ENCODE results near the gene ZKSCAN3.
"Not testable (repeated sequence)": the region's sequence is repeated elsewhere in the genome, so short reads cannot be mapped to it uniquely, and the experiment has no call there.

Gene ZKSCAN3

DNA sequence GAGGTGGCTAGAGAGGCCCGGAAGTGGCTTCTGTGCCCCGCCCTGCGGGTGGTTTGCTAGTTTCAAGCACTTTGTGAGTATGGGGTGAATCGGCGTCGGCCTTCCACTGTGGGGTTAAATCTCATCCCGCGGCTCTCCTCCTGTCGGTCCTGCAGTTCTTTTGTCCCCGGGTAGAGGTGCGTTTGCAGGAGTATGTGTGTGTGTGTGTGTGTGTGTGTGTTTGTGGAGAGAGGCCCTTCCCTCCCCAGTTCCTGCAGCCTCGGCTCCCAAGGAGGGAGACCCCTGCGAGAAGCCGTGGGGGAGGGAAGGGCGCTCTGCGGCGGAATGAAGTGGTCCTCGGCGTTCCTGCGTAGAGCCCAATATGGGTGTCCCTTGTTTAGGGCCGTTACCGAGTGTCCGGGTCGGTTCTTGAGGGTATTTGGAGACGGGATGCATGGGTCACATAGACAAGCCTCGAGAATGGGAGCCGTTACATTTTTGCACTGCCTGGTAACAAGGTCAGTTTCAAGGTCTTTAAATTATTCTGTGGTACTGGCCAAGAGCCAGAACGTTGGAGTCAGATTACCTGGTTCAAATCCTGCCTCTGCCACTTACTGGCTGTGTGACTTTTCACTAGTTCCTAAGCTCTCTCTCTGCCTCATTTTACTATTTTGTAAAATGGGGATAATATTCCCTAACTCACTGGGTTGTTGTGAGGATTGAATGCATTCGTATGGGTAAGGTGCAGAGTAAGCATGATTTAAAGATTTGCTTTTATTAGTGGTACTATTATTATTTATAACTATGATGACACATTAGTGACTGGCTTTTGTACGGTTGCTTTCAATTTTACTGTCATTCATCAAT is at the start of gene ZKSCAN3:
ZKSCAN3 (plus strand) TSS at position 56 of the 846 bp plus-strand sequence. CDS start 9,640 bp downstream, outside the sequence.
- DNase-seq (ENCODE audit: low read depth): peak; percentile 75

DNA sequence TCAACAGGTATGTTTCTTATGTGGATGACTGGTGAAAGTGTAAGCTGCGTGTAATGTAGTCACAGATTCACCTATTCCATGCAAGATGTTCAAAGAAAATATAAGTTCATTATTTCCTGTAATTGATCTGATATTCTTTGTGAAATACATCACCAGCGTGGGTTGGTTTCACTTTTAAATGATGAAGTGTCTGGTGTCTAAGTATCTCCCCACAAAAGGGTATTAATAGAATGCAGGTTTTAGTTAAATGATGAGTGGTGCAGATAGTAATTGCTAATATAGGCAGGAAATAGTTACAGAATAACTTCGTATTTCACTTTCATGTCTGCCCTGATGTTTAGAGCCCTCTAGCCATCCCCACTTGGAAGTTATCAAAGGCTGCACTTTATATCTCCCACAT is 46.2 kb upstream of the ZKSCAN3 start:
- no peak for DNase-seq (ENCODE audit: low read depth)

DNA sequence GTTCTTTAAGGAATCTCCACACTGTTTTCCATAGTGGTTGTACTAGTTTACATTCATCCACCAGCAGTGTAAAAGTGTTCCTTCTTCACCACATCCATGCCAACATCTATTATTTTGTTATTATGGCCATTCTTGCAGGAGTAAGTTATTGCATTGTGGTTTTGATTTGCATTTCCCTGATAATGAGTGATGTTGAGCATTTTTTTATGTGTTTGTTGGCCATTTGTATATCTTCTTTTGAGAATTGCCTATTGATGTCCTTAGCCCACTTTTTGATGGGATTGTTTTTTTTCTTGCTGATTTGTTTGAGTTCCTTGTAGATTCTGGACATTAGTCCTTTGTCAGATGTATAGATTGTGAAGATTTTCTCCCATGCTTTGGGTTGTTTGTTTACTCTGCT is 43.4 kb upstream of the ZKSCAN3 start:
- DNase-seq (ENCODE audit: low read depth): not testable (repeated sequence)

DNA sequence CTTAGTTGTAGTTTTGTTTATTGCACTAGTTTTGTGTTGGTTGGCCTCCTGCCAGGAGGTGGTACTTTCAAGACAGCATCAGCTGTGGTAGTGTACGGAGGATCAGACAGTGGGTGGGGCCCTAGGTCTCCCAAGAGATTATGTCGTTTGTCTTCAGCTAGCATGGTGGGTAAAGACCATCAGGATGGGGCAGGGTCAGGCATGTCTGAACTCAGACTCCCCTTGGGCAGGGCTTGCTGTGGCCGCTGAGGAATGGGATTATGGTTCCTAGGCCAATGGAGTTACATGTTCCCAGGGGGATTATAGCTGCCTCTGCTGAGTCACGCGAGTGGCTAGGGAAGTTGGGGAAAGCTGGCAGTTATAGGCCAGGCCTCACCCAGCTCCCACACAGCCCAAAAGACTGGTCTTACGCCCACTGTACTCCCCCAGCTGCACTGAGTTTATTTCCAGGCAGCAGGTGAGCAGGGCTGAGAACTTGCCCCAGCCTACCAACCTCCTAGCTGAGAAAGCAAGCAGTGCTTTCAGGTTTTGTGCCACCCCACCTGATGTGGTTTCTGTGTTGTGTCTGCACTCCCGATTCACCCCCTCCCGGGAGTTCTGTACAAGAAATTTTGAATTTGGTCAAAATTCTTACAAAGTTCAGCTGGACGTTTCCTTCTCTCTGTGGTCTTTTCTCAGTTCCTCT is 38.5 kb upstream of the ZKSCAN3 start:
- no peak for DNase-seq (ENCODE audit: low read depth)

DNA sequence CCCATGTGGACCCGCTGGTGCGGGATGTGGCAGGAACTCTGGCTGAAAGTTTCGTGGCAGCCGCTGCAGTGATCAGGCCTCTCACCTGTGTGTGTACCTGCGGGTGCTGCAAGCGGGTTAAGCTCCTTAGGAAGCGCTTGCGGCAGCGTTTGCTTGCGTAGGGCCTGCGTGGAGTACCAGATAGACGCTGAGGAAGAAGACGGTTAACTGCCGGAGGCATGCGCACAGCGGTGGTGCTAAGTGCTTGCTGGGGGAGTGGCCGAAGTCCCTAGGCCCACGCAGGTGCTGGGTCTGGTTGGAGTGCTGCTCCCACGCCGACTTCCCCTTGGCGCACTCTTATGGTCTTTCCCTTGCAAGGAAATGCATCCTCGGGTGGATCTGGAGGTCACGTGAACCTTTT is 36.8 kb upstream of the ZKSCAN3 start:
- DNase-seq (ENCODE audit: low read depth): no peak

DNA sequence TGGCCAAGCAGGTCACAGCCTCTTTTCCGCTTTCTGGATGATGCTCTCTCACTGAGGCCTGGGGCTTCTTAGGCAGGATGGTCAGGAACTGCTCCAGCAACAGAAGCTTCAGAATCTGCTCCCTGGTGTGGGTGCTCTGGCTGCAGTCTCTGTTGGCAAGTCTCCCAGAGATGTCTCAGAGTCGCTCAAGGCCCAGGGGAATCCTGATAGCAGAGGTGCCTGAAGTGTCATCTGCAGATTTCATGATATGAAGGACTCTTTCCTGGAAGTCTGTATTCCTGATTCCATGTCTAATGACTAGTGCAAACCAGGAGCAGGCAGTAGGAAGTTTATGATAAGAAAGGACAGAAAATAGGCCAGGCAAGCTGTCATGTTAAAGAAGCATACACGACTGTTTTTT is 34.1 kb upstream of the ZKSCAN3 start:
- DNase-seq (ENCODE audit: low read depth): no peak

DNA sequence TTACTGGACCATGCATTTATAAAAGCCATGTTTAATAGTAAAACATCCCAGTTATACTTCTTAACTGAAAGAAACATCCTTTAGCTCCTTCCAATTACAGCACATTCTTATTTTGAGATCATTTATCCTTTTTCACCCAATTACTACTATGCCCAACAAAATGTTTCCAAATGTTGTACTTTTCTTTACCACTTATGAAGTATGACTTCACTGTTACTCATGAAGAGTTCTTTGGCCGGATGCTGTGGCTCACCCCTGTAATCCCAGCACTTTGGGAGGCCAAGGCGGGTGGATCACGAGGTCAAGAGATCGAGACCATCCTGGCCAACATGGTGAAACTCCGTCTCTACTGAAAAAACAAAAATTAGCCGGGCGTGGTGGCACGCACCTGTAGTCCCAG is 31.9 kb upstream of the ZKSCAN3 start:
- DNase-seq (ENCODE audit: low read depth): not testable (repeated sequence)

DNA sequence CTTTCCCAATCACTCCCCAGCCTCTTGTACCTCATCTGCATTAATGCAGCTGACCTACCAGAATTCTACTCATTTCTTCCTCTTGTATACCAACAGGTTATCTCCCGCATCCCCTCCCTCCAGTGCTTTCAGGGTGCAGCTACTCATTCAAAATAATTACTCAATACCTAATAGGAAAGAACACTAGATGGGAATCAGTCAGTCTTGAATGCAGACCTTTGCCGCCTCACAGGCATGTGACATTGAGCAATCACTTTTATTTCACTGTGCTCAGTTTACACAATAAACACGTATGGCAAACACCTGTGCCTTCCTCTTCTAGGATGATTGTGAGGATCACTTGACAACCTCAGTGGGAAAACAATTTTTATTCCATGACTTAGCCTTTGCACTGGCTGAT is 27.1 kb upstream of the ZKSCAN3 start:
- DNase-seq (ENCODE audit: low read depth): no peak

DNA sequence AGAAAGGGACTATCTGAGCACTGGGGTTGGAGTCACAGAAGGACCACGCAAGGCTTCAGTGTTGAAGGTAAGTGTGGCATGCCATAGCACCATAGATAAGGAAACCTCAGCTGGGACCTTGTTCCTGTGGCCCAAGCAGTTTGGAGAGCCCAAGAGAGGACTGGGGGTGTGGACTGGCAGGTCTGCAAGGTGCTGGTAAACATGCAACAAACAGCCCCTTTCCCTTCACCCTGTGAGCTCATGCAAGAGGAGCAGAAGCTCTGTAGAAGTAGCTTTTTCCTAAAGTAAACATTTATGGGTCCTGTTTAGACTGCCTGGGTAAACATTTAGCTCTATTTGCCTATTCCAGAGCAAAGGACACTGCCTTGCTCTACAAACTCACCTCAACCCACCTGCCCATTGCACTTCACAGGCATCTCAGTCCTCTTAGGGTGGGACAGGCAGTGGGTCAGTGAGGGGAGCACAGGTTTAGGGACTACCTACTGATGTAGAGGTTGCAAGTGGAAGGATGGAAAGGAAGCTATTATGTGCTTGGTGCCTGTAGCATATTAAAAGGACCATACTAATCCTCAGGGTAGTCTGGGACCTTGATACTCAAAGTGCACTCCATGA is 25.8 kb upstream of the ZKSCAN3 start:
- DNase-seq (ENCODE audit: low read depth): no peak

DNA sequence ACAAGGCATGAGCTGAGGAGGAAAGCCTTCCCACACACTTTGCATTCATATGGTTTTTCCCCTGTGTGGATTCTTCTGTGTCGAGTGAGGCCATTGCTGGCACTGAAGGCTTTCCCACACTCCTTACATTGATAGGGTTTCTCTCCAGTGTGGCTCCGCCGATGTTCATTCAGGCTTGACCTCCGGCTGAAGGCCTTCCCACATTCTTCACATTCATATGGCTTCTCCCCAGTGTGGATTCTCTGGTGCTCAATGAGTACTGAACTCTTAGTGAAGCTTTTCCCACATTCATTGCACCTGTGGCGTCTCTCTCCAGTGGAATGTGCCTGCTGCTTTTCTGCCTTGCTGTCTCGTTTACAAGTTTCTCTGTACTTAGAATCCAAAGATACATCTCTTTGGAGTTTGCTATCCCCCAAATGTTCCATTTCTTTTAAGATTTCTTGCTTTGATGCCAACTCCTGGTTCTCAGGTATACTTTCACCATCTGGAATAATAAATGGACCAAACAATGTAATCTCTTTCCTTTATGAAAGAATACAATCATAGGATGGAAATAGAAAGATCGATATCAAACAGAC is 23.3 kb upstream of the ZKSCAN3 start:
- no peak for DNase-seq (ENCODE audit: low read depth)

DNA sequence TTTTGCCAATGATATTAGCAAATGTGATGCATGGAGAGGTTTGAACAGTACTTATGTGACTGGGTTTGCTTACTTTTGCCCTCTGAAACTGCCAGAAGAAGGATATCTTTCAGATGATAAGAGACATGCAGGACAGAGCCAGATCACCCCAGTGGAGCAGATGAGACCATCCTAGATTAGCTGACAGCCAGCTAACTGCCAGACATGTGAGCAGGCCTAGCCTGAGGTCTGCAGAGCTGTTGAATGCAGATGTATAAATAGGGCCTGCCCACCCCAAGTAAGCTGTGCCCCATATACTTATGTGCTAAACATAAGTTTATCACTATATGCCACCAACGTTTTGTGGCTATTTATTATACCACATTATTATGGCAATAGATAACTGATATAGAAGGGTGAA is 19.7 kb upstream of the ZKSCAN3 start:
- DNase-seq (ENCODE audit: low read depth): no peak

DNA sequence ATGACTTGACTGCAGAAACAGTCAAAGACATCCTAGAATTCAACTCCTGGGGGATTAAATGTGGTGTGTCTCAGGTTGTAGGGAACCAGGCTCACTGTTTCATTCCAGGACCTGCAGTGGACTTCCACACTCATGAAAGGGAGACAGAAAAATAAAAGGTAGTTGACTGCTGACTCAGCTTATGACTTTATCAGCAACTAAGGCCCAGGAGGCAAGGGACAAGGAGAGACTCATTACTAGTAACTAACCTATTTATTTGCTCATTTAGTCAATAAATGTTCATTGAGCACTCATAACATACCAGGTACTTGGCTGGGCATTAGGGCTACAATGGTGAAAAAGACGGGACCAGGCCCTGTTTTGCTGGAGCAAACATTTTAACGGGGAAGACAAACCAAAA is 16.7 kb upstream of the ZKSCAN3 start:
- no peak for DNase-seq (ENCODE audit: low read depth)

DNA sequence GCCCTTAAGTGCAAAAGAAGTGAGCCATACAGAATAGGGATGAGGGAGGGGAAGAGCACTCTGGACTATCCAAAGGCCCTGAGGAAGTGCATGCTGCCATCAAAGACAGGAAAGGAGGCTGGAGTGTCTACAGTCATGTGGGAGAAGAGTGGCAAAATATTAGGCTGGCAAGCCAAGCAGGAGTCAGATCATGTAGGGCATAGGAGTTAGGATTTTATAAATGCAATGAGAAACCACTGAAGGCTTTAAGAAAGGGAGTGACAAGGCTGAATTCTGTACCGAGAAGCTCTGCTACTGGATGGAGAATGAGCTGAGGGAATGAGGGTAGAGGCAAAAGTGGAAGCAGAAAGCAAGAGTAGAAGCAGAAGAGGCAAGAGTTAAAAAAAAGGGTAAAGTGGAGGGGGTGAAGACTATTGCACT is 16.1 kb upstream of the ZKSCAN3 start:
- no peak for DNase-seq (ENCODE audit: low read depth)

DNA sequence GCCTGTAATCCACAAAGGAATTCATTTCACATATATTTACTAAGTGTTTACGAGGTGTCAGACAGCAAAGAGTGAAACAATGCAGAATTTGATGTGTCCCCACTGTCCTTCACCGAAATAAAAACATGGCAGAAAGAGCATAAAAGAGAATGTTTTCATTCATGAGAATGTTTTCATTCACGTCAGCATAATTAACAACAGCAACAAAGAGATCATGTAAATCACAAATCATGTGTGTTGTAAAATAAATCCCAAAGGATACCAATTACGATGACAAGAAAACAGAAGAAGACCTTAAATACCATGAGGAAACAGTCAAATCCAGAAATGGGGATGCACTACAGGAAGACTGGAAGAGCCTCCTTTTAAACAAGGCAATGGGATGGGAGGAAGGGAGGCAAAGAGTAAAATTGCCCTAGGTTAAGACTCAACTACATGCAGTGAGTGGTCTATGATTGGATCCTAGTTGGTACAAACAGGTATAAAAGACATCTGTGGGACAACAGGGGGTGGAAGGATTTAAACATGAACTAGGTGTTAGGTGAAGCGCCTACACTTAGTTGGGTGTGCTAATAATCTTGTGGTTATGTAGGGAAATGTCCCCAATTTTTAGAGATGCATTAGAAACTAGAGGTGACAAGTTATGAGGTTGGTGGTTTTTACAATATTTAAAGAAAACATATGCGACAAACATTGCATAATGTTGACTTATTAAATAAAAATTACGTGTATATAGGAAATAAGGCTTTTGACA is 15.3 kb upstream of the ZKSCAN3 start:
- no peak for DNase-seq (ENCODE audit: low read depth)

DNA sequence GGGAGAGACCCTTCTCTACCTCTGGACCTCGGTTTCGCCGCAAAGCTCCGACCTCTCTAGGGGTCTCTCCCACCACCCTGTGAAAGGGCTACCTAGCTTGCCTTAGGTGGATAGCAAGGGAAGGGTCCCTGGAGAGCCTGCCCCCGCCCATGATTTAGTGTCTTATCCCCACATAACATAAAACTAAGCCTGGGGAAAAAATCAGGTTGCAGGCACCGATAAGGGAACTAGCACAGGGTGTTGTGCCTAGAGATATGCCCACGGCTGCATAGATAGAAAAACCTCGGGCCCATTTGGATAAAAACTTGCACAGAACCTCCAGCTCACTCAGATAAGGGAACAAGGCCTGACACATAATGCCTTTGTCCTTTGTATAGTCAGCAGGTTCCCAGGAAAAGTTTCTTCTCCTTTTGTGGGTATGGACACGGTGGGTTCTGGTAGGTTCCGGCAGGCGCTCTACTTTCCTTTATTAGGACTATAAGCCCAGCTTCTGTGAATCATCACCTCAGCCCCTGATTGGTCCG is 14.6 kb upstream of the ZKSCAN3 start:
- DNase-seq (ENCODE audit: low read depth): no peak

DNA sequence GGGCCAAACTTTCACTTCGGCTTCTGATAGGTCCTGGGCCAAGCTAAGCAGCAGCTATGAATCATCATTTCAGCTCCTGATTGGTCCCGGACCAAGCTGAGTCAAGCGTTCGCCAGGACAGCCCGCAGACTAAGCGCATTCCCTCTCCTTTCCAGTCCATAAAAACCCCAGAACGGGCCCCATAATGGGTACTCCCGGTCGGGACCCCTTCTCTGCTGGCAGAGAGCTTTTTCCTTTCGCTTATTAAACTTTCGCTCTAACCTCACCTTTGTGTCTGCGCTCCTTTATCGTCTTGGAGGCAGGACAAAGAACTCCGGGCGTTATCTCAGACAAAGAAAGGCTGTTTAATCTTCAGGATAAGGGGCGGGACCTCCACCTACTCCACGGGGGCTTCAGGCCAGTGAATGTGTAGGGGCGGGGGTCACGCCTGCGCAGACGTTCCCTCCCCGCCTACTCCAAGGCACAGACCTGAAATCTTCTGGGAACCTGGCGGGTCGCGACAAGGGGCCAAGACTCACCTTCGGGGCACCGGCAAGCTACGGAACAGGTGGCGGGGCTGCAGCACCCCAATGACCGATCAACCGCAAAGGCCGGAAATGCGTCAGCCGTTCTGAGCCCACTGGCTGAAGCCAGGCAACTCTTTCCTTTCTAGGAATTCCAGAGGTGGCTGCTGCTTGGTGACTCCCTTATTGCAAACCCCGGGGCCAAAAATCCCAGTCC is 14.0 kb upstream of the ZKSCAN3 start, which contains the start of gene ZSCAN31:
ZSCAN31 (minus strand) TSS at position 585 of the 720 bp plus-strand sequence. CDS start 6,465 bp downstream, outside the sequence.
- peak; percentile 77 for DNase-seq (ENCODE audit: low read depth)

DNA sequence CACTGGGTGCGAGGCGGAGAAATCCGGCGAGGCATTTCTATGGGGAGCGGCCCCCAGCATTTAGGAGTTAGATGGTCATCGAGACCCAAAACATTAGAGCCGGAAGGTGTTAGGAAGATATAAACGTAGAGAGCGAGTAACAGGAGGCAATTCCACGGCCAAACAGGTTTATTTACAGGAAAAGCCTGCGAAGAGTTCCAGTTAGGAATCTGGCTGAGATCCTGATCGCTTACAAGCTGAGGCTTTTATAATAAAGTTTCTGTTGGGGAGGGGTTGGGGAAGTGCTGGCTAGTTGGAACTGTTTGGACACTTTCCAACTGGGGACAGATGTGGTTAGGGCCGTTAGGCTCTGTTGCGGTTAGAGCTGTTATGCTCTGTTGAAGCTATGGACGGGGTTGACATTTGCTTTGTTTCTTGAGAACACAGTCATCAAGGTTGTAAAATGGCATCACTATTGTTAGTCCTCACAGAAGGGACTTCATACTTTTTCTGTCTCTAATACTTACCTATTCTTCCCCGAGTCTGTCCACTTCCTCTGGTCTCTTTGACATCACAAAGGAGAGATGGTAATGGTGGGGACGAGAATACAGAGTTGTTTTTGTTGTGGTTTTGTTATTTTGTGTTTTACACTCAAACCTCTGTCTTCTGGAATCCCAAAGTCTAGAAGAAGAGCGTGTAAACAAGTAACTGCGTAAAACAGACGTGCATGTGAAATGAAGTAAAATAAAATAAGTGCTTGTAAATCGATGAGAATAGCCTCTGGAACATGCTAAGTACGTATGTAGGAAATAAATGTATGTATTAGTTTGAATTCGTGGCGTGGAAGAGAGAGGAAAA is 13.2 kb upstream of the ZKSCAN3 start:
- no peak for DNase-seq (ENCODE audit: low read depth)

DNA sequence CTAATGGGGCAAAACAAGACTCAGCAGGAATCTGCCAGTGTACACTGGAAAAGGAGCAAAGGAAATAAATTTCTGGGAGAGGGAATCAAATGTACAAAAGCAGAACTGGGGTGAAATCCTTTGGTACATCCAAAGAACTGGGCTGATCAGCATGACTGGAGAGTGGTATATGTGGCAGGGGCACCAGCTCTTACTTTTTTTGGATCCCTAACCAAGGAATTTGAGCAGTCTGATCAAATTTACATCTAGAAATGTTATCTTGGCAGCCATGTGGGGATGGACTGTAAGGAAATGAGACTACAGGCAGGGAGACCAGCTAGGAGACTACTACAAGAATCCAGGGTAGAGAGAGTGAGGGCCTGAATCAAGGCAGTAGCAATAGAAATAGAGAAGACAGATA is 12.6 kb upstream of the ZKSCAN3 start:
- DNase-seq (ENCODE audit: low read depth): no peak

DNA sequence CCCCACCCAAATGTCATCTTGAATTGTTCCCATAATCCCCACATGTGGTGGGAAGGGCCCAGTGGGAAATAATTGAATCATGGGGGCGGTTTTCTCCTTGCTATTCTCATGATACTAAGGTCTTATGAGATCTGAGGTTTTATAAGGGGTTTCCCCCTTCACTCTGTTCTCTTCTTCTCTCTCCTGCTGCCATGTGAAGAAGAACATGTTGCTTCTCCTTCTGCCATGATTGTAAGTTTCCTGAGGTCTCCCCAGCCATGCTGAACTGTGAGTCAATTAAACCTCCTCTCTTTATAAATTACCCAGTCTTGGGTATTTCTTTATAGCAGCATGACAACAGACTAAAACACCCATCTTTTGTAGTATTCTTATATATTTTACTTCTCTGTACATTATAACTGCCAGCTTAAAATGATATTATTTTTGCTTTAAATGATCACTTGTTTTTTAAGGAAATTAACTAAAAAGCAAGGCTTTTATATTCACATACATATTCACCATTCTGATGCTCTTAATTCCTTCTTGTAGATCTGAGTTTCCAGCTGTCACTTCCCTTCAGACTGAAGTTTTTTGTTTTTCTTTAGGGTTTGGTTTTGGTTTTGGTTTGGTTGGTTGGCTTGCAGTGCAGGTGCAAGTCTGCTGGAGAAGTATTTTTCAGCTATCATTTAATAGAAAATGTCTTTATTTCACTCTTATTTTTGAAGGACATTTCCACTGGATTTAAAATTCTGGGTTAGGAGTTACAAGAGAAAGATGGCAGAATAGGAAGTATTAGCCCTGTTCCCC is 9.2 kb upstream of the ZKSCAN3 start:
- DNase-seq (ENCODE audit: low read depth): no peak
